OCI-LY7 (cell line): Measurements from ENCODE around the gene TNK1. TPM values are rescaled to one million over a fixed set of nuclear protein-coding genes. Genes with fewer than 3 reads are reported as not detected.

ENCODE experiments used
- BruUV-seq: library from RNA; stranded (reverse); fragments of 400-500 nt; replicated peaks from 2 replicates; lab custom pipeline; 2021; lab: Mats Ljungman, UMichigan
- CTCF ChIA-PET: fragments of 300-600 bp; sonication (Branson Sonifier 250); formaldehyde crosslinking; loops from one replicate; lab custom pipeline; 2022; ENCODE audit warnings: antibody characterized with exemption; ENCODE audit not compliant: unreplicated experiment; lab: Charles Lee
- POLR2A ChIA-PET: fragments of 300-600 bp; sonication (Branson Sonifier 250); formaldehyde crosslinking; loops from one replicate; lab custom pipeline; 2022; ENCODE audit warnings: antibody characterized with exemption; lab: Charles Lee
- DNase-seq: peaks from one replicate; pipeline ENCODE4 v3.0.0-alpha.2; 2015; ENCODE audit warnings: low spot score
- H2AFZ ChIP-seq: fragments of 200-600 bp; sonication (generic), shearing (Covaris generic); 2 replicates; pipeline ENCODE4 v1.6.1; 2014; ENCODE audit warnings: mild to moderate bottlenecking, antibody characterized with exemption, low read length, moderate library complexity
- H3K27ac ChIP-seq: fragments of 200-600 bp; sonication (generic); 2 replicates; pipeline ENCODE4 v1.5.1; 2014; ENCODE audit warnings: mixed run types, low read depth, mild to moderate bottlenecking, moderate library complexity, low read length, inconsistent platforms; ENCODE audit not compliant: poor library complexity, severe bottlenecking
- H3K36me3 ChIP-seq: fragments of 200-600 bp; sonication (generic); 2 replicates; pipeline ENCODE4 v1.6.1; 2014; ENCODE audit warnings: mild to moderate bottlenecking, antibody characterized with exemption, low read length, moderate library complexity, mixed read lengths; ENCODE audit not compliant: insufficient read depth
- H3K4me1 ChIP-seq: fragments of 200-600 bp; sonication (generic); 2 replicates; pipeline ENCODE4 v1.5.1; 2014; ENCODE audit warnings: mild to moderate bottlenecking, low read length; ENCODE audit not compliant: insufficient read depth, poor library complexity, severe bottlenecking
- H3K4me2 ChIP-seq: fragments of 200-600 bp; sonication (generic); 2 replicates; pipeline ENCODE4 v1.6.1; 2014; ENCODE audit warnings: mild to moderate bottlenecking, low read length
- H3K4me3 ChIP-seq: fragments of 200-600 bp; sonication (generic); 2 replicates; pipeline ENCODE4 v1.5.1; 2014; ENCODE audit warnings: mild to moderate bottlenecking, low read depth, low read length; ENCODE audit not compliant: poor library complexity, severe bottlenecking
- H3K79me2 ChIP-seq: fragments of 200-600 bp; sonication (generic); 2 replicates; pipeline ENCODE4 v1.6.1; 2016; ENCODE audit warnings: low read depth, mild to moderate bottlenecking, low read length, moderate library complexity, mixed read lengths; ENCODE audit not compliant: insufficient read depth
- H3K9me2 ChIP-seq: fragments of 200-600 bp; sonication (generic); 2 replicates; pipeline ENCODE4 v1.6.1; 2016; ENCODE audit warnings: mild to moderate bottlenecking, low read length, mixed read lengths; ENCODE audit not compliant: insufficient read depth
- H3K9me3 ChIP-seq: fragments of 200-600 bp; sonication (generic); 2 replicates; pipeline ENCODE4 v1.6.1; 2014; ENCODE audit warnings: mild to moderate bottlenecking, mixed run types, low read length, mixed read lengths
- H4K20me1 ChIP-seq: fragments of 200-600 bp; sonication (generic); 2 replicates; pipeline ENCODE4 v1.6.1; 2014; ENCODE audit warnings: mild to moderate bottlenecking, antibody characterized with exemption, low read length, moderate library complexity, mixed read lengths; ENCODE audit not compliant: insufficient read depth
- CTCF ChIP-seq: fragments of 200-600 bp; sonication (generic); conservative IDR thresholded peaks from 2 replicates; pipeline ENCODE4 v1.5.1; 2014; ENCODE audit warnings: mild to moderate bottlenecking, antibody characterized with exemption, low read length, moderate library complexity, mixed read lengths
- EZH2phosphoT487 ChIP-seq: fragments of 200-600 bp; sonication (generic); IDR thresholded peaks from 2 replicates; pipeline ENCODE4 v1.6.1; 2018; ENCODE audit warnings: low read depth, borderline replicate concordance, mild to moderate bottlenecking, mixed run types, antibody characterized with exemption, low read length, moderate library complexity, mixed read lengths
- intact Hi-C: fragments of 100-400 bp; cut with micrococcal nuclease; formaldehyde crosslinking; loops from one replicate; pipeline ENCODE4 v1.10.0; 2022; ENCODE audit not compliant: unreplicated experiment
- total RNA-seq, 2 experiments: library from RNA; depleted of rRNA in 1 of 2; stranded (reverse); fragments of >200 nt in 1 of 2; shearing (Covaris generic) in 1 of 2; gene quantifications; 2 replicates each; pipeline ENCODE4 v1.2.3, GENCODE V29; 2014 to 2022

Gene TNK1
- total RNA-seq, 2 experiments from 2014 or later: 5.0 to 6.4 TPM

GRCh38 chr17:7348478-7349242 lies 32.2 kb upstream of the TNK1 start:
- H3K79me2 ChIP-seq: no peaks in the 10 kb centered on the region
- no peak overlapping the region for H3K27ac ChIP-seq
- no peak overlapping the region for H3K4me3 ChIP-seq
- peaks cover 49% of the 10 kb centered on the region for H3K36me3 ChIP-seq
- H2AFZ ChIP-seq: no peak overlapping the region
- no peaks in the 10 kb centered on the region for H3K9me2 ChIP-seq
- CTCF ChIA-PET: no interaction called here
- DNase-seq: no peak
- no peaks in the 10 kb centered on the region for H4K20me1 ChIP-seq
- intact Hi-C loops: no loop called here
- BruUV-seq: no TSS peak
- H3K9me3 ChIP-seq: no peaks in the 10 kb centered on the region
- H3K4me1 ChIP-seq: peaks cover 31% of the 10 kb centered on the region
- TF ChIP-seq EZH2phosphoT487 (no peak), CTCF (no peak)
- POLR2A ChIA-PET: interaction anchor here (0.6 to 1.9 kb wide), 4 partner anchors 12 to 75 kb away, joined by 3 to 7 read pairs (median 4); partner anchors contain the start of genes ACAP1 and NEURL4
- no peak overlapping the region for H3K4me2 ChIP-seq

- Histone ChIP-seq H3K27ac (peak within 1 kb of the TSS; percentile 55), H3K79me2 (no peaks in the 10 kb centered on the region), H3K9me3 (no peaks in the 10 kb centered on the region), H3K36me3 (peaks cover 26% of the 10 kb centered on the region), H2AFZ (peak within 1 kb of the TSS; percentile 53), H3K4me1 (peaks cover 36% of the 10 kb centered on the region), H3K4me2 (peak within 1 kb of the TSS; percentile 91), H3K4me3 (peak within 1 kb of the TSS; percentile 75), H4K20me1 (no peaks in the 10 kb centered on the region), H3K9me2 (no peaks in the 10 kb centered on the region)
- POLR2A ChIA-PET: interaction anchor here (0.6 to 0.9 kb wide), 2 partner anchors 15 to 84 kb away, joined by 3 to 4 read pairs; partner anchors contain the start of gene ACAP1
- DNase-seq: peak; percentile 80
- BruUV-seq: no TSS peak
- TF ChIP-seq CTCF (no peak), EZH2phosphoT487 (no peak)
- CTCF ChIA-PET: no interaction called here
- intact Hi-C loops: loop anchor here (1.0 to 5.0 kb wide), 6 partner anchors 23 to 335 kb away; partner anchors contain the start of genes GPS2, NEURL4, POLR2A and SLC2A4
Observed at GRCh38 chr17:7351665-7352502, 29.0 kb upstream of the TNK1 start, which contains the start of gene KCTD11. KCTD11 (plus strand) TSS chr17:7352162.
